GM23338 (cell line): ENCODE results near the gene PKD1L1. TPM values are rescaled to one million over a fixed set of nuclear protein-coding genes. Genes with fewer than 3 reads are reported as not detected.
"Not testable (repeated sequence)": the region's sequence is repeated elsewhere in the genome, so short reads cannot be mapped to it uniquely, and the experiment has no call there.

Source experiments
- ATAC-seq: fragments of 200-7000 bp; cut with Tn5 transposase; 3 replicates; pipeline ENCODE4 v1.9.1; 2020
- DNase-seq: peaks from one replicate; pipeline ENCODE4 v3.0.0-alpha.2; 2015; ENCODE audit warnings: low spot score
- H2AFZ ChIP-seq: fragments of 200-600 bp; sonication (generic); 2 replicates; pipeline ENCODE4 v1.8.0; 2016; ENCODE audit warnings: antibody characterized with exemption, mild to moderate bottlenecking, moderate library complexity
- H3F3A ChIP-seq: fragments of 200-600 bp; sonication (generic); replicated peaks from 2 replicates; pipeline ENCODE4 v1.8.0; 2017; ENCODE audit warnings: antibody characterized with exemption, mixed run types, low read depth
- H3K27ac ChIP-seq: fragments of 200-600 bp; sonication (generic); 2 replicates; pipeline ENCODE4 v1.6.1; 2016; ENCODE audit warnings: low read depth
- H3K27me3 ChIP-seq: fragments of 200-600 bp; sonication (generic); 2 replicates; pipeline ENCODE4 v1.8.0; 2016; ENCODE audit warnings: mild to moderate bottlenecking, mixed run types, moderate library complexity; ENCODE audit not compliant: insufficient read depth
- H3K36me3 ChIP-seq: fragments of 200-600 bp; sonication (generic); 2 replicates; pipeline ENCODE4 v1.8.0; 2016; ENCODE audit warnings: mild to moderate bottlenecking; ENCODE audit not compliant: insufficient read depth
- H3K4me1 ChIP-seq: fragments of 200-600 bp; sonication (generic); 2 replicates; pipeline ENCODE4 v1.8.0; 2016; ENCODE audit warnings: mild to moderate bottlenecking, moderate library complexity; ENCODE audit not compliant: insufficient read depth
- H3K4me2 ChIP-seq: fragments of 200-600 bp; sonication (generic); 2 replicates; pipeline ENCODE4 v1.7.1; 2017; ENCODE audit warnings: mixed run types
- H3K4me3 ChIP-seq: fragments of 200-600 bp; sonication (generic); 2 replicates; pipeline ENCODE4 v1.6.1; 2016; ENCODE audit warnings: mixed run types
- H3K79me2 ChIP-seq: fragments of 200-600 bp; sonication (generic); replicated peaks from 2 replicates; pipeline ENCODE4 v1.8.0; 2017; ENCODE audit warnings: mild to moderate bottlenecking; ENCODE audit not compliant: insufficient read depth
- H3K9me2 ChIP-seq: fragments of 200-600 bp; sonication (generic); 2 replicates; pipeline ENCODE4 v1.8.0; 2017; ENCODE audit not compliant: insufficient read depth
- H4K20me1 ChIP-seq: fragments of 200-600 bp; sonication (generic); replicated peaks from 2 replicates; pipeline ENCODE4 v1.8.0; 2017; ENCODE audit warnings: mild to moderate bottlenecking; ENCODE audit not compliant: insufficient read depth
- H3K27ac Mint-ChIP-seq: 2 replicates; pipeline ENCODE4 v1.8.0; 2020; ENCODE audit warnings: inconsistent platforms, mild to moderate bottlenecking, moderate library complexity, mixed read lengths
- H3K27me3 Mint-ChIP-seq: 3 replicates; pipeline ENCODE4 v1.8.0; 2022; ENCODE audit warnings: low read depth, mild to moderate bottlenecking, moderate library complexity, mixed read lengths, inconsistent platforms; ENCODE audit not compliant: insufficient read depth, poor library complexity
- H3K36me3 Mint-ChIP-seq: 3 replicates; pipeline ENCODE4 v1.8.0; 2021; ENCODE audit warnings: low read depth, mild to moderate bottlenecking, inconsistent platforms, moderate library complexity, mixed read lengths
- H3K4me1 Mint-ChIP-seq: 3 replicates; pipeline ENCODE4 v1.8.0; 2020; ENCODE audit warnings: mild to moderate bottlenecking, inconsistent platforms, mixed read lengths
- H3K4me3 Mint-ChIP-seq: 3 replicates; pipeline ENCODE4 v1.8.0; 2021; ENCODE audit warnings: moderate library complexity, mild to moderate bottlenecking, inconsistent platforms, mixed read lengths
- H3K9me3 Mint-ChIP-seq: 3 replicates; pipeline ENCODE4 v1.8.0; 2020; ENCODE audit warnings: moderate library complexity, mild to moderate bottlenecking, inconsistent platforms, mixed read lengths
- ETS1 ChIP-seq: IDR thresholded peaks from 2 replicates; pipeline ENCODE4 v1.6.1; 2016; ENCODE audit warnings: antibody characterized with exemption
- EZH2phosphoT487 ChIP-seq: fragments of 200-600 bp; sonication (generic); IDR thresholded peaks from one replicate; pipeline ENCODE4 v1.8.1; 2018; ENCODE audit warnings: antibody characterized with exemption; ENCODE audit not compliant: unreplicated experiment
- JUNB ChIP-seq: IDR thresholded peaks from one replicate; pipeline ENCODE4 v1.6.1; 2016; ENCODE audit warnings: antibody characterized with exemption; ENCODE audit not compliant: unreplicated experiment
- NANOG ChIP-seq: IDR thresholded peaks from 2 replicates; pipeline ENCODE4 v1.6.1; 2016; ENCODE audit warnings: antibody characterized with exemption, borderline replicate concordance
- POLR2AphosphoS5 ChIP-seq: IDR thresholded peaks from 2 replicates; pipeline ENCODE4 v1.6.1; 2016; ENCODE audit warnings: antibody characterized with exemption, low read depth
- STAT1 ChIP-seq: IDR thresholded peaks from one replicate; pipeline ENCODE4 v1.6.1; 2016; ENCODE audit warnings: antibody characterized with exemption; ENCODE audit not compliant: unreplicated experiment
- ZNF114 ChIP-seq: fragments of 250-450 bp; sonication (Bioruptor Pico); IDR thresholded peaks from 2 replicates; pipeline ENCODE4 v1.5.0; 2020; ENCODE audit warnings: mild to moderate bottlenecking, moderate library complexity
- ZNF331 ChIP-seq: fragments of 250-450 bp; sonication (Bioruptor Pico); IDR thresholded peaks from 2 replicates; pipeline ENCODE4 v1.5.0; 2020; ENCODE audit warnings: low read depth, mild to moderate bottlenecking, moderate library complexity
- ZNF462 ChIP-seq: fragments of 250-450 bp; sonication (Bioruptor Pico); IDR thresholded peaks from 2 replicates; pipeline ENCODE4 v1.5.0; 2020; ENCODE audit warnings: mild to moderate bottlenecking, moderate library complexity
- polyA plus RNA-seq: library from polyadenylated mRNA; unstranded; fragments of >200 nt; fragmentation: Nextera tagmentation; extraction: Ambion mirVana; gene quantifications from 2 replicates; pipeline ENCODE4 v1.2.1, GENCODE V29; 2016
- total RNA-seq: library from RNA; depleted of rRNA; stranded (reverse); fragments of >200 nt; shearing (Covaris generic); gene quantifications from 2 replicates; pipeline ENCODE4 v1.2.3, GENCODE V29; 2014

PKD1L1 gene
- total and polyA plus RNA-seq, 2 experiments from 2014 or later, result 0.03 TPM; not detected in 1

GRCh38 chr7:47943676-47944474 is 4.4 kb downstream of the PKD1L1 start:
- DNase-seq (no peak), ATAC-seq (no peak)
- H3K27ac ChIP-seq, result no peak overlapping the region
- H3K9me2 ChIP-seq, result no peaks in the 10 kb centered on the region
- Mint-ChIP-seq H3K27me3 (peaks cover 12% of the 10 kb centered on the region), H3K4me1 (peaks cover 24% of the 10 kb centered on the region), H3K9me3 (no peaks in the 10 kb centered on the region), H3K27ac (no peak overlapping the region), H3K4me3 (no peak overlapping the region), H3K36me3 (no peaks in the 10 kb centered on the region)
- no peak overlapping the region for H2AFZ ChIP-seq
- H4K20me1 ChIP-seq, result no peaks in the 10 kb centered on the region
- H3K4me3 ChIP-seq, result no peak overlapping the region
- no peak overlapping the region for H3K4me2 ChIP-seq
- H3K79me2 ChIP-seq, result no peaks in the 10 kb centered on the region
- no peak for TF ChIP-seq ZNF462 (CRISPR knock-in tag)
- TF ChIP-seq JUNB, result no peak
- no peak for TF ChIP-seq STAT1
- TF ChIP-seq ZNF331, result no peak
- TF ChIP-seq ZNF114 (CRISPR knock-in tag), result no peak
- TF ChIP-seq NANOG, result no peak
- TF ChIP-seq ETS1, result no peak
- TF ChIP-seq EZH2phosphoT487, result no peak
- no peak for TF ChIP-seq POLR2AphosphoS5
- H3K4me1 ChIP-seq, result peaks cover 18% of the 10 kb centered on the region
- no peaks in the 10 kb centered on the region for H3K36me3 ChIP-seq
- no peaks in the 10 kb centered on the region for H3F3A ChIP-seq
- H3K27me3 ChIP-seq, result no peaks in the 10 kb centered on the region

- not testable (repeated sequence) for H3K27me3 ChIP-seq, H3K9me2 ChIP-seq, H3K4me3 Mint-ChIP-seq, H4K20me1 ChIP-seq, H3F3A ChIP-seq, H2AFZ ChIP-seq, ATAC-seq, H3K9me3 Mint-ChIP-seq, H3K36me3 Mint-ChIP-seq, H3K27ac ChIP-seq, DNase-seq, H3K4me3 ChIP-seq, H3K79me2 ChIP-seq, H3K27ac Mint-ChIP-seq, H3K36me3 ChIP-seq
- H3K4me1 Mint-ChIP-seq, result peaks cover 25% of the 10 kb centered on the region
- peaks cover 18% of the 10 kb centered on the region for H3K4me1 ChIP-seq
- H3K27me3 Mint-ChIP-seq, result peaks cover 12% of the 10 kb centered on the region
- 0 out of 2 replicates have a peak overlapping the region, but pooled peaks have one; percentile 38 for H3K4me2 ChIP-seq
These were observed 5.6 kb downstream of the PKD1L1 start for GRCh38 chr7:47942651-47943050.
